ENCODE results near the gene IFNA2.
"Not testable (repeated sequence)": the region's sequence is repeated elsewhere in the genome, so short reads cannot be mapped to it uniquely, and the experiment has no call there.

IFNA2 gene

GRCh38 chr9:21385131-21385670 is at the start of gene IFNA2:
Gene IFNA2, minus strand, starts transcription at chr9:21385398. Its CDS starts 69 bp downstream, at chr9:21385329.
- no peak for DNase-seq

- not testable (repeated sequence) for DNase-seq
Measured at GRCh38 chr9:21435015-21435383, 49.8 kb upstream of the IFNA2 start.

- peak in 30 of 56 donors; percentile 3 to 77 (median 22) for DNase-seq
Measured at GRCh38 chr9:21434202-21435014, 49.2 kb upstream of the IFNA2 start.

GRCh38 chr9:21432672-21433425 is 47.7 kb upstream of the IFNA2 start:
- DNase-seq, result no peak

- DNase-seq, result no peak
Measured at GRCh38 chr9:21429191-21429590, 44.0 kb upstream of the IFNA2 start.

- no peak for DNase-seq
Measured at GRCh38 chr9:21428235-21428634, 43.0 kb upstream of the IFNA2 start.

- DNase-seq, result no peak
Measured at GRCh38 chr9:21415493-21416267, 30.5 kb upstream of the IFNA2 start.

- no peak for DNase-seq
Measured at GRCh38 chr9:21414220-21414940, 29.2 kb upstream of the IFNA2 start.

GRCh38 chr9:21413624-21414023 is 28.4 kb upstream of the IFNA2 start:
- DNase-seq, result peak in 16 of 56 donors; percentile 2 to 32 (median 16)

GRCh38 chr9:21413151-21413550 is 28.0 kb upstream of the IFNA2 start:
- DNase-seq, result no peak

GRCh38 chr9:21412107-21412506 is 26.9 kb upstream of the IFNA2 start:
- no peak for DNase-seq

- DNase-seq, result no peak
Measured at GRCh38 chr9:21408817-21409216, 23.6 kb upstream of the IFNA2 start, which contains the start of gene IFNA8. Gene IFNA8, plus strand, starts transcription at chr9:21409117. Its CDS starts 60 bp downstream, at chr9:21409177.

- DNase-seq, result no peak
Measured at GRCh38 chr9:21404146-21404545, 18.9 kb upstream of the IFNA2 start.

GRCh38 chr9:21402386-21403251 is 17.4 kb upstream of the IFNA2 start:
- DNase-seq, result peak in 33 of 56 donors; percentile 1 to 64 (median 30)

- DNase-seq, result no peak
Measured at GRCh38 chr9:21399956-21400355, 14.8 kb upstream of the IFNA2 start.

- DNase-seq, result no peak
Measured at GRCh38 chr9:21398955-21399489, 13.8 kb upstream of the IFNA2 start.

- DNase-seq, result peak in 48 of 56 donors; percentile 11 to 81 (median 44)
Measured at GRCh38 chr9:21395778-21396717, 10.8 kb upstream of the IFNA2 start.

GRCh38 chr9:21392270-21392669 is 7.1 kb upstream of the IFNA2 start:
- DNase-seq, result no peak

All from nucleus accumbens (tissue), 56 donors.